HCT116 (cell line): ENCODE measurements around the gene TEX2. TPM values are rescaled to one million over a fixed set of nuclear protein-coding genes. Genes with fewer than 3 reads are reported as not detected.

Experiments
- ATAC-seq: fragments of 200-7000 bp; cut with Tn5 transposase; 2 replicates; pipeline ENCODE4 v1.9.1; 2020; ENCODE audit warnings: mild to moderate bottlenecking, moderate library complexity
- BruUV-seq: library from RNA; stranded (reverse); fragments of 400-500 nt; replicated peaks from 2 replicates; lab custom pipeline; 2021; lab: Mats Ljungman, UMichigan
- CTCF ChIA-PET: fragments of 300-600 bp; sonication (Branson Sonifier 250); formaldehyde crosslinking; loops from one replicate; lab custom pipeline; 2021; ENCODE audit warnings: antibody characterized with exemption; lab: Charles Lee
- POLR2A ChIA-PET: fragments of 300-600, 350-600 bp; sonication (Branson Sonifier 250); formaldehyde crosslinking; loops from one replicate; lab custom pipeline; 2021; ENCODE audit warnings: antibody characterized with exemption; lab: Charles Lee
- RAD21 ChIA-PET, 2 experiments: fragments of 300-600 bp; sonication (Branson Sonifier 250); formaldehyde crosslinking; loops; one replicate each; lab custom pipeline; 2023; ENCODE audit warnings: low total read pairs in 2 of 2; ENCODE audit not compliant: uncharacterized antibody in 2 of 2, unreplicated experiment in 2 of 2, low non-redundant PET in 1 of 2; lab: Charles Lee
- DNase-seq: peaks from one replicate; pipeline ENCODE4 v3.0.0-alpha.2; 2010; ENCODE audit warnings: low read depth, low spot score
- H2AFZ ChIP-seq: fragments of 200-600 bp; shearing (Covaris generic), sonication (generic); 2 replicates; pipeline ENCODE4 v1.6.1; 2017; ENCODE audit warnings: low read depth, mixed run types, mixed read lengths, antibody characterized with exemption, low read length; ENCODE audit not compliant: poor library complexity, severe bottlenecking
- H3K27ac ChIP-seq: 2 replicates; pipeline ENCODE4 v1.5.1; 2012; ENCODE audit warnings: low read depth, low read length
- H3K27me3 ChIP-seq: fragments of 200-600 bp; sonication (generic); 2 replicates; pipeline ENCODE4 v1.6.1; 2016; ENCODE audit warnings: mixed run types, low read length, mixed read lengths; ENCODE audit not compliant: insufficient read depth
- H3K36me3 ChIP-seq, 2 experiments: fragments of 200-500 bp in 1 of 2; fragments of 200-600 bp in 1 of 2; sonication (Bioruptor generic) in 1 of 2; sonication (generic) in 1 of 2; 2 replicates each; pipeline versions ENCODE4 v1.5.1 to v1.6.1; 2014 to 2016; ENCODE audit warnings: low read length in 2 of 2, inconsistent platforms in 1 of 2, mixed read lengths in 1 of 2, mixed run types in 1 of 2; ENCODE audit not compliant: insufficient read depth in 2 of 2, control insufficient read depth in 1 of 2
- H3K4me1 ChIP-seq, 2 experiments: fragments of 200-600 bp in 1 of 2; sonication (generic) in 1 of 2; 2 replicates each; pipeline versions ENCODE4 v1.5.1 to v1.6.1; 2012 to 2017; ENCODE audit warnings: low read length in 2 of 2, inconsistent platforms in 1 of 2, mild to moderate bottlenecking in 1 of 2, mixed read lengths in 1 of 2, mixed run types in 1 of 2, moderate library complexity in 1 of 2; ENCODE audit not compliant: insufficient read depth in 2 of 2, control insufficient read depth in 1 of 2
- H3K4me2 ChIP-seq: fragments of 200-600 bp; sonication (generic); 2 replicates; pipeline ENCODE4 v1.6.1; 2017; ENCODE audit warnings: mixed run types, low read length, mixed read lengths
- H3K4me3 ChIP-seq, 2 experiments: fragments of 200-600 bp in 1 of 2; sonication (generic) in 1 of 2; replicated peaks in 1 of 2; 2 replicates each; pipeline ENCODE4 v1.5.1; 2011 to 2016; ENCODE audit warnings: low read length in 2 of 2, control low read depth in 1 of 2, low read depth in 1 of 2, mild to moderate bottlenecking in 1 of 2, mixed read lengths in 1 of 2, mixed run types in 1 of 2
- H3K79me2 ChIP-seq: fragments of 200-600 bp; sonication (generic); 2 replicates; pipeline ENCODE4 v1.6.1; 2017; ENCODE audit warnings: mild to moderate bottlenecking, mixed run types, low read length, moderate library complexity, mixed read lengths; ENCODE audit not compliant: insufficient read depth
- H3K9ac ChIP-seq: fragments of 200-600 bp; sonication (generic); 2 replicates; pipeline ENCODE4 v1.6.1; 2016; ENCODE audit warnings: low read length, mixed read lengths
- H3K9me2 ChIP-seq: fragments of 200-600 bp; sonication (generic), shearing (Covaris generic); 2 replicates; pipeline ENCODE4 v1.6.1; 2017; ENCODE audit warnings: mixed run types, mild to moderate bottlenecking, moderate library complexity; ENCODE audit not compliant: insufficient read depth
- H3K9me3 ChIP-seq, 2 experiments: fragments of 200-500 bp in 1 of 2; fragments of 200-600 bp in 1 of 2; sonication (Bioruptor generic) in 1 of 2; sonication (generic) in 1 of 2; 2 replicates each; pipeline ENCODE4 v1.6.1; 2014 to 2017; ENCODE audit warnings: low read length in 2 of 2, mixed read lengths in 2 of 2, inconsistent platforms in 1 of 2, low read depth in 1 of 2, mild to moderate bottlenecking in 1 of 2, mixed run types in 1 of 2, moderate library complexity in 1 of 2; ENCODE audit not compliant: control insufficient read depth in 1 of 2, insufficient read depth in 1 of 2
- H4K20me1 ChIP-seq: fragments of 200-600 bp; sonication (generic), shearing (Covaris generic); 2 replicates; pipeline ENCODE4 v1.6.1; 2017; ENCODE audit warnings: mixed run types, mild to moderate bottlenecking, moderate library complexity; ENCODE audit not compliant: insufficient read depth
- ELF1 ChIP-seq: IDR thresholded peaks from 2 replicates; pipeline ENCODE4 v1.6.1; 2012; ENCODE audit warnings: low read depth, borderline replicate concordance
- EZH2 ChIP-seq: fragments of 200-600 bp; sonication (generic); IDR thresholded peaks from 2 replicates; pipeline ENCODE4 v1.6.1; 2017; ENCODE audit warnings: antibody characterized with exemption, mixed run types
- FOSL1 ChIP-seq: IDR thresholded peaks from 2 replicates; pipeline ENCODE4 v1.6.1; 2012; ENCODE audit warnings: low read depth
- JUND ChIP-seq: IDR thresholded peaks from 2 replicates; pipeline ENCODE4 v1.6.1; 2012
- POLR2A ChIP-seq: IDR thresholded peaks from 2 replicates; pipeline ENCODE4 v1.7.0; 2011; ENCODE audit warnings: borderline replicate concordance; ENCODE audit not compliant: insufficient read depth, insufficient read length; ENCODE audit errors: extremely low read depth
- POLR2AphosphoS5 ChIP-seq: IDR thresholded peaks from 2 replicates; pipeline ENCODE4 v1.6.1; 2011; ENCODE audit warnings: mild to moderate bottlenecking, low read depth, low read length, moderate library complexity
- RAD21 ChIP-seq: IDR thresholded peaks from 2 replicates; pipeline ENCODE4 v1.6.1; 2012; ENCODE audit warnings: low read depth, mild to moderate bottlenecking
- SP1 ChIP-seq: IDR thresholded peaks from 2 replicates; pipeline ENCODE4 v1.6.1; 2012; ENCODE audit warnings: low read depth
- SRF ChIP-seq: IDR thresholded peaks from 2 replicates; pipeline ENCODE4 v1.6.1; 2012; ENCODE audit warnings: low read depth
- YY1 ChIP-seq: IDR thresholded peaks from 2 replicates; pipeline ENCODE4 v1.6.1; 2011; ENCODE audit warnings: low read length, low read depth, moderate library complexity, mild to moderate bottlenecking; ENCODE audit not compliant: insufficient replicate concordance; ENCODE audit errors: extremely low read depth
- ZFX ChIP-seq: fragments of 450-650 bp; IDR thresholded peaks from 2 replicates; pipeline ENCODE4 v1.6.1; 2017
- intact Hi-C: fragments of 100-400 bp; cut with micrococcal nuclease; formaldehyde crosslinking; loops from 2 replicates; pipeline ENCODE4 v1.10.0; 2022
- total RNA-seq: library from RNA; stranded (reverse); gene quantifications from one replicate; pipeline ENCODE4 v1.2.1, GENCODE V29; 2021; ENCODE audit not compliant: unreplicated experiment
- TF ChIP-seq, protein P1 (sequence below), 3 experiments: fragments of 200-600 bp in 1 of 3; sonication (generic) in 1 of 3; IDR thresholded peaks in 2 of 3; conservative IDR thresholded peaks in 1 of 3; 2 replicates each; pipeline ENCODE4 v1.5.1; 2012 to 2017; ENCODE audit warnings: low read depth in 2 of 3, low read length in 2 of 3, antibody characterized with exemption in 1 of 3, borderline replicate concordance in 1 of 3, control low read depth in 1 of 3, mild to moderate bottlenecking in 1 of 3, mixed read lengths in 1 of 3, mixed run types in 1 of 3, moderate library complexity in 1 of 3; ENCODE audit not compliant: insufficient read depth in 1 of 3
- TF ChIP-seq, protein P2 (sequence below): IDR thresholded peaks from 2 replicates; pipeline ENCODE4 v1.6.1; 2012
- TF ChIP-seq, protein P3 (sequence below): IDR thresholded peaks from 2 replicates; pipeline ENCODE4 v1.6.1; 2012; ENCODE audit warnings: low read depth
- TF ChIP-seq, protein P4 (sequence below): IDR thresholded peaks from 2 replicates; pipeline ENCODE4 v1.6.1; 2011; ENCODE audit warnings: mild to moderate bottlenecking, low read length, moderate library complexity; ENCODE audit not compliant: insufficient replicate concordance; ENCODE audit errors: extremely low read depth

TEX2 gene
- total RNA-seq, 1 experiment from 2014 or later: 24.6 TPM

DNA sequence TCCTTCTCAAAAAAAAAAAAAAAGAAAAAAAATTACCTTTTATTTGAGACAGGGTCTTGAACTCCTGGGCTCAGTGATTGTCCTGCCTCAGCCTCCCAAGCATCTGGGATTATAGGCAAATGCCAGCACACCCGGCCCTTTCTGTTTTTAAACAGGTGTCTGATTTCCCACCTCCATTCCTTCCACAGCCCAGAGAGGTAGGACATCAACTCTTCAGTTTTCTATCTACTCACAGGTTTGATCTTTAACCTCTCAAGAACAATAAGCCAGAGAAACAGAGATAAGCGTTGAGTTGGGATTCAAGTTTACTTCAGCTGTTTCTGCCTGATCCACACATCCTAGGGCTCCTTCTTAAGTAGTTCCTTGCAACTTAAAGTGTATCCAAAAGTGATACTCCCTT, 41.5 kb upstream of the TEX2 start:
- no peak for ATAC-seq
- no peaks in the 10 kb centered on the region for H3K79me2 ChIP-seq
- no peak for DNase-seq
- no TSS peak for BruUV-seq
- no peak overlapping the region for H3K4me3 ChIP-seq
- intact Hi-C loops: no loop called here
- POLR2A ChIA-PET: no interaction called here
- H3K9me2 ChIP-seq: no peaks in the 10 kb centered on the region
- TF ChIP-seq SRF: no peak
- TF ChIP-seq, protein P1, sequence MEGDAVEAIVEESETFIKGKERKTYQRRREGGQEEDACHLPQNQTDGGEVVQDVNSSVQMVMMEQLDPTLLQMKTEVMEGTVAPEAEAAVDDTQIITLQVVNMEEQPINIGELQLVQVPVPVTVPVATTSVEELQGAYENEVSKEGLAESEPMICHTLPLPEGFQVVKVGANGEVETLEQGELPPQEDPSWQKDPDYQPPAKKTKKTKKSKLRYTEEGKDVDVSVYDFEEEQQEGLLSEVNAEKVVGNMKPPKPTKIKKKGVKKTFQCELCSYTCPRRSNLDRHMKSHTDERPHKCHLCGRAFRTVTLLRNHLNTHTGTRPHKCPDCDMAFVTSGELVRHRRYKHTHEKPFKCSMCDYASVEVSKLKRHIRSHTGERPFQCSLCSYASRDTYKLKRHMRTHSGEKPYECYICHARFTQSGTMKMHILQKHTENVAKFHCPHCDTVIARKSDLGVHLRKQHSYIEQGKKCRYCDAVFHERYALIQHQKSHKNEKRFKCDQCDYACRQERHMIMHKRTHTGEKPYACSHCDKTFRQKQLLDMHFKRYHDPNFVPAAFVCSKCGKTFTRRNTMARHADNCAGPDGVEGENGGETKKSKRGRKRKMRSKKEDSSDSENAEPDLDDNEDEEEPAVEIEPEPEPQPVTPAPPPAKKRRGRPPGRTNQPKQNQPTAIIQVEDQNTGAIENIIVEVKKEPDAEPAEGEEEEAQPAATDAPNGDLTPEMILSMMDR (IDR thresholded peaks at IDR 0.05 in 2 of 3, conservative IDR thresholded peaks at IDR 0.05 in 1 of 3; ENCODE audit: borderline replicate concordance in 1 of 3, insufficient read depth in 1 of 3, low read depth in 2 of 3, low read length in 2 of 3): no peak
- no peak for TF ChIP-seq EZH2
- no peak for TF ChIP-seq ELF1
- TF ChIP-seq, protein P2, sequence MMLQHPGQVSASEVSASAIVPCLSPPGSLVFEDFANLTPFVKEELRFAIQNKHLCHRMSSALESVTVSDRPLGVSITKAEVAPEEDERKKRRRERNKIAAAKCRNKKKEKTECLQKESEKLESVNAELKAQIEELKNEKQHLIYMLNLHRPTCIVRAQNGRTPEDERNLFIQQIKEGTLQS: no peak
- TF ChIP-seq, protein P3, sequence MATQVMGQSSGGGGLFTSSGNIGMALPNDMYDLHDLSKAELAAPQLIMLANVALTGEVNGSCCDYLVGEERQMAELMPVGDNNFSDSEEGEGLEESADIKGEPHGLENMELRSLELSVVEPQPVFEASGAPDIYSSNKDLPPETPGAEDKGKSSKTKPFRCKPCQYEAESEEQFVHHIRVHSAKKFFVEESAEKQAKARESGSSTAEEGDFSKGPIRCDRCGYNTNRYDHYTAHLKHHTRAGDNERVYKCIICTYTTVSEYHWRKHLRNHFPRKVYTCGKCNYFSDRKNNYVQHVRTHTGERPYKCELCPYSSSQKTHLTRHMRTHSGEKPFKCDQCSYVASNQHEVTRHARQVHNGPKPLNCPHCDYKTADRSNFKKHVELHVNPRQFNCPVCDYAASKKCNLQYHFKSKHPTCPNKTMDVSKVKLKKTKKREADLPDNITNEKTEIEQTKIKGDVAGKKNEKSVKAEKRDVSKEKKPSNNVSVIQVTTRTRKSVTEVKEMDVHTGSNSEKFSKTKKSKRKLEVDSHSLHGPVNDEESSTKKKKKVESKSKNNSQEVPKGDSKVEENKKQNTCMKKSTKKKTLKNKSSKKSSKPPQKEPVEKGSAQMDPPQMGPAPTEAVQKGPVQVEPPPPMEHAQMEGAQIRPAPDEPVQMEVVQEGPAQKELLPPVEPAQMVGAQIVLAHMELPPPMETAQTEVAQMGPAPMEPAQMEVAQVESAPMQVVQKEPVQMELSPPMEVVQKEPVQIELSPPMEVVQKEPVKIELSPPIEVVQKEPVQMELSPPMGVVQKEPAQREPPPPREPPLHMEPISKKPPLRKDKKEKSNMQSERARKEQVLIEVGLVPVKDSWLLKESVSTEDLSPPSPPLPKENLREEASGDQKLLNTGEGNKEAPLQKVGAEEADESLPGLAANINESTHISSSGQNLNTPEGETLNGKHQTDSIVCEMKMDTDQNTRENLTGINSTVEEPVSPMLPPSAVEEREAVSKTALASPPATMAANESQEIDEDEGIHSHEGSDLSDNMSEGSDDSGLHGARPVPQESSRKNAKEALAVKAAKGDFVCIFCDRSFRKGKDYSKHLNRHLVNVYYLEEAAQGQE: no peak
- TF ChIP-seq YY1: no peak
- no peak for TF ChIP-seq RAD21
- TF ChIP-seq POLR2AphosphoS5: no peak
- TF ChIP-seq ZFX: no peak
- no peak for TF ChIP-seq FOSL1
- TF ChIP-seq POLR2A: no peak
- no peak for TF ChIP-seq JUND
- no peak for TF ChIP-seq SP1
- TF ChIP-seq, protein P4, sequence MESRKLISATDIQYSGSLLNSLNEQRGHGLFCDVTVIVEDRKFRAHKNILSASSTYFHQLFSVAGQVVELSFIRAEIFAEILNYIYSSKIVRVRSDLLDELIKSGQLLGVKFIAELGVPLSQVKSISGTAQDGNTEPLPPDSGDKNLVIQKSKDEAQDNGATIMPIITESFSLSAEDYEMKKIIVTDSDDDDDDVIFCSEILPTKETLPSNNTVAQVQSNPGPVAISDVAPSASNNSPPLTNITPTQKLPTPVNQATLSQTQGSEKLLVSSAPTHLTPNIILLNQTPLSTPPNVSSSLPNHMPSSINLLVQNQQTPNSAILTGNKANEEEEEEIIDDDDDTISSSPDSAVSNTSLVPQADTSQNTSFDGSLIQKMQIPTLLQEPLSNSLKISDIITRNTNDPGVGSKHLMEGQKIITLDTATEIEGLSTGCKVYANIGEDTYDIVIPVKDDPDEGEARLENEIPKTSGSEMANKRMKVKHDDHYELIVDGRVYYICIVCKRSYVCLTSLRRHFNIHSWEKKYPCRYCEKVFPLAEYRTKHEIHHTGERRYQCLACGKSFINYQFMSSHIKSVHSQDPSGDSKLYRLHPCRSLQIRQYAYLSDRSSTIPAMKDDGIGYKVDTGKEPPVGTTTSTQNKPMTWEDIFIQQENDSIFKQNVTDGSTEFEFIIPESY: no peak
- H3K4me2 ChIP-seq: no peak overlapping the region
- no peaks in the 10 kb centered on the region for H3K9me3 ChIP-seq
- CTCF ChIA-PET: interaction anchor here (2.8 to 10.9 kb wide), 2 partner anchors 14 to 115 kb away, joined by 12 to 120 read pairs; no protein-coding TSS in a partner anchor
- no peaks in the 10 kb centered on the region for H3K27me3 ChIP-seq
- H3K36me3 ChIP-seq: no peaks in the 10 kb centered on the region
- no peaks in the 10 kb centered on the region for H4K20me1 ChIP-seq
- no peak overlapping the region for H2AFZ ChIP-seq
- H3K4me1 ChIP-seq: peaks cover 7 to 13% of the 10 kb centered on the region in 2 experiments
- H3K27ac ChIP-seq: no peak overlapping the region
- H3K9ac ChIP-seq: no peak overlapping the region
- RAD21 ChIA-PET: no interaction called here
